Glomerular endothelial cell (primary cell): ENCODE data around the gene TPSD1. TPM values are rescaled to one million over a fixed set of nuclear protein-coding genes. Genes with fewer than 3 reads are reported as not detected.
"Not testable (repeated sequence)": the region's sequence is repeated elsewhere in the genome, so short reads cannot be mapped to it uniquely, and the experiment has no call there.

Experiments
- DNase-seq: peaks from one replicate; pipeline ENCODE4 v3.0.0-alpha.2; 2011; ENCODE audit warnings: low read depth, low spot score; ENCODE audit errors: extremely low read depth
- total RNA-seq: library from RNA; depleted of rRNA; stranded (reverse); fragments of >200 nt; gene quantifications from 2 replicates; pipeline ENCODE4 v1.2.3, GENCODE V29; 2015

The TPSD1 gene
- total RNA-seq, 1 donor from 2014 or later = not detected

DNA sequence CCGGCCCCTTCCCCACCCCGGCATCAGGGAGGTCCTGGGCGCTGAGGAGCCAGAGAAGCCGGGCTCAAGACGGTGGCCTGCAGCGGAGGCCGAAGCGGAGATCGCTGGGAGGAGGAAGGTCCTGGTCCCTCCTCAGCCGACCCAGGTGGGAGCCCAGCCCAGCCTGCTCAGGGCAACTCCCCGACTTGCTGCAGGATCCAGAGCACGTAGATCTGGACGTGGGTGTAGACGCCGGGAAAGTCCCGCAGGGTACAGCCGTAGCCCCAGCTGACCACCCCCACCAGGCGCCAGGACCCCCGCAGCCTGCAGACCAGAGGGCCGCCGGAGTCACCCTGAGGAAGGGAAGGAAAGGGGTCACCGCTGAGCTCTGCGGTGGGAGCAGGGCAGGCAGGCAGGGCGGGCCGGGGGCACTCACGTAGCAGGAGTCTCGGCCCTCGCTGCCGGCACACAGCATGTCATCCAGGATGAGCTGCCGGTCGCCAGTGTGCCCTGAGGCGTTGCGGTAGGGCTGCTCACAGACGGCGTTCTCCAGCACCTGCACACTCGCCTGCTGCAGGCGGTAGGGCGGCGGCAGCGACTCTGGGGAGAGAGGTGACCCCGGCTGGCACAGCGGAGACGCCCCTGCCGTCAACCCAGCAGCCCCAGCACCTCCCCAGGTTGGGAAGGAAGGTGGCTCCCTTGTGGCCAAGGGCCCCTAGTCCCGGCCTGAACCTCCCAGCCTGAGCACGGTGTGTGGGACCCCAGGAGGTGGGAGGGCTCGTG lies 5.4 kb downstream of the TPSD1 start:
- no peak for DNase-seq

GRCh38 chr16:1262210-1262845 lies 6.5 kb downstream of the TPSD1 start:
- no peak for DNase-seq

GRCh38 chr16:1262846-1263221 lies 7.0 kb downstream of the TPSD1 start:
- no peak for DNase-seq

- no peak for DNase-seq
These were observed 7.9 kb downstream of the TPSD1 start for GRCh38 chr16:1263591-1264344.

DNA sequence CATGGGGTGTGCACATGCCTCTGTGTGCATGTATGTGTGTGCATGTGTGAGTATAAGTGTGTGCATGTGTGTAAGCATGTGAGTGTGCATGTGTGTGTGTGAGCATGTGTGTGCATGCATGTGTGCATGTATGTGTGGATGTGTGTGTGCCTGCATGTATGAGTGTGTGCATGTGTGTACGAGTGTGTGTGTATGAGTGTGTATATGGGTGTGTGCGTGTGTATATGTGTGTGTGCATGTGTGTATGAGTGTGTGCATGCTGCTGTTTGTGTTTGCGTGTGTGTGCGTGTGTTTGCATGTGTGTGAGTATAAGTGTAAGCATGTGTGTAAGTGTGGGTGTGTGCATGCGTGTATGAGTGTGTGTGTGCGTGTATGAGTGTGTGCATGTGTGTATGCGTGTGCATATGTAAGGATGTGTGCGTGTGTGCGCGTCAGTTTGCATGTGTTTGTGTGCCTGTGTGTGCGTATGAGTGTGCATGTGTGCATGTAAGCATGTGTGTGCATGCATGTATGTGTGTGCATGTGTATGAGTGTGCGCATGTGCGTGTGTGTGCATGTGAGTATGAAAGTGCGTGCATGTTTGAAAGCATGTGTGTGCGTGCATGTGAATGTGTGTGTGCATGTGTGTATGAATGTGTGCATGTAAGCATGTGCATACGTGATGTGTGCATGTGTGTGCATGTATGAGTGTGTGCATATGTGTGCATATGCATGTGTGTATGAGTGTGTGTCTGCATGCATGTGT lies 8.6 kb downstream of the TPSD1 start:
- no peak for DNase-seq

DNA sequence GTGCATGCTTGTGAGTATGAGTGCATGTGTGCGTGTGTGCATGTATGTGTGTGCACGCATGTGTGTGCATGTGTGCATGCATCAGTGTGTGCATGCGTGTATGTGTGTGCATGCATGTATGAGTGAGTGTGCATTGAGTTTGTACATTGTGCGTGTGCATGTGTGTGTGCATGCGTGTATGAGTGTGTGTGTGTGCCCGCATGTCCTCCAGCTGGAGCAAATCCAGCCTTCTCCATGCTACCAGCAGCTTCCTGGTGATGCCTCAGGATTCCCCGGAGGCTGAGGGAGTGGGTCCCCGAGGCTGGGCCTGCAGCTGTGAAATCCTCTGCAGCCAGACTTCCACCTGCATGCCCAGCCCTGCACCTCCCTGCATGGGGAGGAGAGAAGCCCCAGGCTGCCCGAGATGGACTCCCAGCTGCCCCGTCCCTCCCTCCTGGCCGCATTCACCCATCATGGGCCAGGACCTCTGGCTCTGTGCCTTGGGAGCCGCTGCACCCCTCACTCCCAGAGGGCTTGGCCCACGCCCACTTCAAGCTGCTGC lies 9.3 kb downstream of the TPSD1 start:
- DNase-seq = no peak

GRCh38 chr16:1265826-1266225 lies 10.0 kb downstream of the TPSD1 start:
- DNase-seq = no peak

- DNase-seq = not testable (repeated sequence)
These were observed 13.5 kb downstream of the TPSD1 start for GRCh38 chr16:1269418-1269817.

GRCh38 chr16:1271380-1271723 lies 15.5 kb downstream of the TPSD1 start:
- DNase-seq = no peak

DNA sequence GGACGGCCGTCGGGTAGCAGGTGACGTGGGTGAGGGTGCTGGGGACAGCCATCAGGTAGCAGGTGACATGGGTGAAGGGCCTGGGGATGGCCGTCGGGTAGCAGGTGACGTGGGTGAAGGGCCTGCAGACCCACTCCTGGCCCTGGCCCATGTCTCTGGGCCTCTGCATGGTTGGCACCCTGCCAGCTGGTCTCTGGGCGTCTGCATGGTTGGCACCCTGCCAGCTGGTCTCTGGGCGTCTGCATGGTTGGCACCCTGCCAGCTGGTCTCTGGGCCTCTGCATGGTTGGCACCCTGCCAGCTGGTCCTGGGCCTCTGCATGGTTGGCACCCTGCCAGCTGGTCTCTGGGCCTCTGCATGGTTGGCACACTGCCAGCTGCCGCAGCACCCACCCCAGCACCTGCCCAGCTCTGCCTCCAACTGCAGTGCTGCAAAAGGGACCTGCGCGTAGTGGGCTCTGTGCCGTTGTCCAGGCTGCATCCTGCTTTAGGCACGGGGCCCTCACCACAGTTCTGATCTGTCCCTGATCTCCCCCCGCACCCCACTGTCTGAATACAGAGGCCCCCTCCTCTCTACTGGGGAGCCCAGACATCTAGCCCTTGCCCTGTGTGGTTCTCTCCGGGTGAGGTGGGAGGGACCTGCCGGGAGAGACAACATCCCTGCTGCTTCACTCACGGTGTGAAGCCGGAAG lies 16.0 kb downstream of the TPSD1 start:
- DNase-seq = not testable (repeated sequence)

DNA sequence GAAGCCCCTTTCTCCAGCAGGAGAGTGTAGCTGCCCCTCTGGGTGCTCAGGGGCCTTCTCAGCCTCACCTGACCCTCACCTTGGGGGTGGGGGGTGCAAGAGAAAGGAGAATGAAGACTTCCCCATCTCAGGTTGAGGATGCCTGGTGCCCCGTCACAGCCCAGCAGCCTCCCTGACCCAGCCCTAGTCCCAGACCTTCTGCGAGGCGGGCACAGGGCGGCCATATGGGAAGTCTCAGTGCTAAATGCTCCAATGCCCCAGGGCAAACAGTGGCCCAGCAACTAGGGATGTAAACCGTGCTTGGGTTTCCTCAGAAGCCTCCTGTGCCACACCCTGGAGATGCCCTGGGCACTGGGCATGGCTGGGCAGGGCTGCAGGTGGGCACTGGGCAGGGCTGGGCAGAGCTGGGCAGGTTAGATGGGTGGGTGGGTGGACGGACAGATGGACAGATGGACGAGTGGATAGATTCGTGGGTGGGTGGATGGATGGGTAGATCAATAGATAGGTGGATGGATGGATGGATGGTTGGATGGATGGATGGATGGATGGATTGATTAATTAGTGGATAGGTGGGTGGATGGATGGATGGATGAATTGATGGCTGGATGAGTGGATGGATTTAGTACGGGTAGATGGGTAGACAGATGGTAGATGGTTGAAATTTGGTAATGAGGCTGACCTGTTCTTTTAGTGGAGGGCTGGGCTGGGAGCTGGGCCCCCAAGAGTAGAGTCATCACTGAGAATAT lies 16.8 kb downstream of the TPSD1 start:
- DNase-seq = no peak

DNA sequence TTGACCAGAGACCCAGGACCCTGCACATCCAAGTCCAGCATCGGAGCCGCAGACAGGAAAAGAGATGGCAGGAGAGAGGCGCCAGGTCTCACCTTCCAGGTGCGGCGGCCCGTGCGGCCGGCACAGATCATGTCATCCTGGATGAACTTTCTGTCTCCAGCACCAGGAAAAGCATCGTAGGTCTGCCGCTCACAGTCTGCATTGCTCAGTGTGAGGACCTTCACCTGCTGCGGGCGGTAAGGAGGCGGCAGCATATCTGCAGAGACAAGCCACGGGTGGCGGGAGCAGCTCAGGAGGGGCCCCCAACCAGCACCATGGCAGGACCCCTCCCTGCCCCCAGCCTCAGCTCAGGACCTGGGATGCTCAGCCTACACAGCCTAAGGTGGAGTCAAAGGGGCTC lies 17.9 kb downstream of the TPSD1 start:
- no peak for DNase-seq

- DNase-seq = no peak
These were observed 18.9 kb downstream of the TPSD1 start for GRCh38 chr16:1274767-1275166.

GRCh38 chr16:1275791-1276579 lies 20.1 kb downstream of the TPSD1 start:
- no peak for DNase-seq

- DNase-seq = no peak
These were observed 20.7 kb downstream of the TPSD1 start for GRCh38 chr16:1276580-1276878.

- DNase-seq = no peak
These were observed 21.3 kb downstream of the TPSD1 start for GRCh38 chr16:1277151-1277598.

GRCh38 chr16:1277617-1278282 lies 21.9 kb downstream of the TPSD1 start:
- DNase-seq = no peak

DNA sequence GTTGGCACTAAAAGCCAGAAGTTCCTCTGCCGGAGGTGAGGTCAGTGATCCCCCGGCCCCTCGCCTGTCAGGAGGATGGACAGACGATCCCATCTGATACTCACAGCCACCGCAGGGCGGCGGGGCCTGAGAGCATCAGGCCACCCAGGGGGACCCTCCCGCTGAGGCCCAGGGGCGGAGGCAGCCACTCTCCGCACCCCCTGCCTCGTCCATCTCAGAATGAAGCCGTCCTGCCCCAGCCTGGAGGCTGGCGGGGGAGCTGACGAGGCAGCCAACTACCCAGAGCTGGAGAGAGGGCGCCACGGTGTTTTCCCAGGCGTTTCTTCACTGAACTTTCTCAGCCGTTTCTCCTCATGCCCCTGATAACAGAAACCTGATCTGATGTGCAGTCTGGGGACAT lies 22.6 kb downstream of the TPSD1 start:
- DNase-seq = no peak
